ENCODE data around the gene PARD3B.

Gene PARD3B

DNA sequence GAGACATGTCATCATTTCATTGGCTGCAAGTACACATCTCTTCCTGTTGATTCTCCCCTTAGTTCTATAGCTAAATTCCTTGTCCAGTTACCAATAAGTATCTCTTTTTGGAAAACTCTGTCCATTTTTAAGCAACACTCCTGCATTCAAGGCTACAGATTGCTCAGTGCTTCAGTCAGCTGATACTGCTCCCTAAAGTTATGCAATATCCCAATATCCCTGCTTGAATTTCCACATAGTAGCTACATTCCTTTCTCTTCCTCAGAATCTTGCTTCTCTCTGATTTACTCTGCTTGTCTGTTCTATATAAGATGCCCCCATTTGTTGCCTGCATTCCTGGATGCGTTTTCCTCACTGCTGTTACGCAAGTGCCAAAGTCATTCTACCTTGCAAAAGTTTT, 109.8 kb downstream of the PARD3B start:
- DNase-seq (ENCODE audit: low read depth) = no peak

- DNase-seq (ENCODE audit: low read depth) = no peak
These were observed 110.4 kb downstream of the PARD3B start for GRCh38 chr2:204655626-204656025.

- no peak for DNase-seq (ENCODE audit: low read depth)
These were observed 111.7 kb downstream of the PARD3B start for GRCh38 chr2:204657024-204657423.

GRCh38 chr2:204662956-204663355, 117.7 kb downstream of the PARD3B start:
- DNase-seq (ENCODE audit: low read depth) = no peak

GRCh38 chr2:204663816-204664425, 118.6 kb downstream of the PARD3B start:
- DNase-seq (ENCODE audit: low read depth) = no peak

GRCh38 chr2:204664708-204665121, 119.4 kb downstream of the PARD3B start:
- no peak for DNase-seq (ENCODE audit: low read depth)

- DNase-seq (ENCODE audit: low read depth) = no peak
These were observed 119.9 kb downstream of the PARD3B start for GRCh38 chr2:204665207-204665606.

GRCh38 chr2:204665771-204666170, 120.5 kb downstream of the PARD3B start:
- no peak for DNase-seq (ENCODE audit: low read depth)

DNA sequence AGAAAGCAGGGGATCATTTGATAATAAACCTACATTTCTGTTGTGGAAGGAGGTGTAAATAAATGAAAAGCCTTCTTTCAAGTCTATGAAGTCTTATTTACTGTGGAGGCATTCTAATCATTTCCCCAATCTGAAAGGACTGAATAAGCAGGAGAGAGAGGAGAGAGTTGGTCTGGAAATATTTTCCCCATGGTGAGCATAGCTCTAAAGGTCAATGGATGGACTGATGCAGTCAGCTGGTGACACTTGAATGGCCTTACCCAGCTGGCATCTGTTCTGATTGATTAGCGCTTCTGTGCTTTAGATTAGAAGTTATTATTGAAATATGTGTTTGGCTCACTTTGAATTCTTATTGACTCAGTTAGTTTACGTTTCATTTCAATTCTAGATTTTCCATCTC, 122.7 kb downstream of the PARD3B start:
- no peak for DNase-seq (ENCODE audit: low read depth)

- no peak for DNase-seq (ENCODE audit: low read depth)
These were observed 124.1 kb downstream of the PARD3B start for GRCh38 chr2:204669382-204669781.

- no peak for DNase-seq (ENCODE audit: low read depth)
These were observed 124.8 kb downstream of the PARD3B start for GRCh38 chr2:204670124-204670523.

- no peak for DNase-seq (ENCODE audit: low read depth)
These were observed 125.5 kb downstream of the PARD3B start for GRCh38 chr2:204670756-204671155.

DNA sequence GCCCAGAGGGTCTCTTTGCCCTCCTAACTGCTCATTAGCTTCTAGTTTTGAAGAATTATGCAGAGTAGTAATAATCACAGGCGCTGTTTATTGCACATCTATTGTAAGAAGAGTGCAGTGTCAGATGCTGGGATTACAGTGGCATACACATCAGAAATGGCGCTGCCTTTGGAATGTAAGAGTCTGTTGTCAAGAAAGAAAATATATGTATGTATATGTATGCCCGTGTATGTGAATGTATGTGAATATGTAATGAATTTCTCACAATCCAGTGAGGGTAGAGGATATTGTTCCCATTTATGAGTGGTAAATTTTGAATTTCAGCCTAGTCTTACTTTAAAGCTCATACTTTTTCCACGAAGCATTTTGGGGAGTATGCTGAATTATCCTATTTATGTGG, 127.5 kb downstream of the PARD3B start:
- no peak for DNase-seq (ENCODE audit: low read depth)

- DNase-seq (ENCODE audit: low read depth) = no peak
These were observed 128.6 kb downstream of the PARD3B start for GRCh38 chr2:204673877-204674276.

GRCh38 chr2:204678031-204678430, 132.8 kb downstream of the PARD3B start:
- no peak for DNase-seq (ENCODE audit: low read depth)

- no peak for DNase-seq (ENCODE audit: low read depth)
These were observed 135.3 kb downstream of the PARD3B start for GRCh38 chr2:204680576-204680975.

GRCh38 chr2:204681412-204681811, 136.1 kb downstream of the PARD3B start:
- no peak for DNase-seq (ENCODE audit: low read depth)

GRCh38 chr2:204683384-204683783, 138.1 kb downstream of the PARD3B start:
- DNase-seq (ENCODE audit: low read depth) = no peak

GRCh38 chr2:204686406-204686805, 141.1 kb downstream of the PARD3B start:
- no peak for DNase-seq (ENCODE audit: low read depth)

DNA sequence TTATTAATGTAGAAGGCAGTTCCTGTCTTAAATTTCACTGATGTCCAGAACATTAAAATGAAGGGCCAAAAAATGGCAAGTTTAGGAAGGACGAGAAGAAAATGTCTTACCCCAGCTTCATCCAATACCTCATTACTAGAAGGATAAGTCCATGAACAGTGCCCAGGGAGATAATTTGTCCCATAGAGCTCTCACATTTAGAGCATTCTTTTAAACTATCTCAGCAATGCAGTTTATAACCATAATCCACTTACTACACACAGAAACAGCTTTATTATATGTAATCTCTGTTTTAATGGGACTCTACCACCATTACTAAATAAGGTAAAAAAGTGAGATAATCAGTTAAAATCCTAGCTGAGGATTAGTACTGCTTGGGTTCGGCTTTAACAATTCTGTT, 142.5 kb downstream of the PARD3B start:
- DNase-seq (ENCODE audit: low read depth) = no peak

- no peak for DNase-seq (ENCODE audit: low read depth)
These were observed 146.7 kb downstream of the PARD3B start for GRCh38 chr2:204691911-204692510.

- DNase-seq (ENCODE audit: low read depth) = no peak
These were observed 147.5 kb downstream of the PARD3B start for GRCh38 chr2:204692790-204693189.

DNA sequence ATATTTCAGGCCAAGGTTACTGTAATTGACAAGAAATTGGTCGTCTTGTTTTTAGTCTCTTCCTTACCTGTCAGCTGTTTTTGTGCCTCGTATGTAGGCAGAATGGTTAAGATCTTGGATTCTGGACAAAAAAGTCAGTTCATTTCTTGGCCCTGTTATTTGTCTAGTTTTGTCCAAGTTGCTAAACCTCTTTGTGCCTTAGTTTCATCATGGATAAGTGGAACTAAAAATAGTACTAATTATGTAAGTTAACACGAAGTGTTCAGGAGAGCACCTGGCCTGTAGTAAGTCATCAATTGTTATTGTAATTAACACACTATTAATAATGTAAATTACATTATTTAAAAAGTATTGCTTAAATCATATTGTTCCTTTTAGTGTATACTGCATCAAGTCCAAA, 148.0 kb downstream of the PARD3B start:
- no peak for DNase-seq (ENCODE audit: low read depth)

DNA sequence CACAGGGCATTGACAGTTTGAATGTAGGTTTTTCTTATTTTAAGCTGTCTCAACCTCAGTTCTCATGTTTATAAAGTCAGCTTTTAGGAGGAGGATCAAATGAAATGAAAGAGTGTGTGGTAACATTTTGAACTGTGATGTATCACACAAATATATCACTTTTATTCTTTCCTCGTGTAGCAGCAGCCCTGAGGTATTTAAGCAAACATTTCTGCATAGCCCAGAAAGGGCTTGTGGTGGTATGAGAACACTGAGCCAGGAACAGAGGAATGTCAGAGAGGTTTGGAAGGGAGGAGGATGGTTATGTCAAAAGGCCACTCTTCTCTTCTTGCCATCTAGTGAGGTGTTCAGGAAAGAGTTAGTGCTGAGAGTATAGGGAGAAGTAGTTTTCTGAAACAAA, 150.2 kb downstream of the PARD3B start:
- no peak for DNase-seq (ENCODE audit: low read depth)

All from activated T-cell treated with anti-CD3 and anti-CD28 coated beads for 1 hour (primary cell).